GM12872 (cell line): Measurements from ENCODE around the gene CHMP4A.

Experiments used
- CTCF ChIP-seq: IDR thresholded peaks from 3 replicates; pipeline ENCODE4 v1.5.1; 2011; ENCODE audit warnings: low read depth, mild to moderate bottlenecking, low read length, moderate library complexity; ENCODE audit not compliant: insufficient read depth

The CHMP4A gene

DNA sequence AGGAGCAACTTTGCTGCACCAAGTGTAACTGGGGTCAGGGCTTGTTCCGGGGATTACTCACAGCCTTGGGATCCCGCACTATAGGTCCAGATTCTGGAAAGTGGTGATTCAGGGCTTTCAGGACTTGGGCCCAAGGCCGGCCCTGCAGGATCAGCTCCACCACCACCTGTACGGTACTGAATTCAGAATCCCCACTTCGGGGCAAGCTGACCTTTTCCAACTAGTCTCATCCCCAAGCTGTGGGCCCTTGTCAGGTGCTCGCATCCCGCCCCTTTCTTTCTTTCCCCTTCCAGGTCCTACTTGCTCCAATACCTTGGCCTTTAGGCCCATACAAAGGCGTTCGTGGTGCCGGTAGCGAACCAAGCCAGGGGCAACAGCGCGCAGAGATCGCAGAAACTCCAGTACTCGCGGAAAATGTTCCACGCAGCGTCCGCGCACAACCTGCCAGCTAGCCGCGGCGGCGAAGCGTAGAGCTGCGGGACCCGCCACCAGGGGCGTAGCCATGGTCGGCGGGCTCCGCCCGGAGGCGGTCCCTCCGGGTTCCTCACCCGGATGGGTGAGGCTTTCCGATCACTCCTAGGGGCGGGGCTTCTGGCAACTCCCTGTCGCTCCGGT lies 28.6 kb upstream of the CHMP4A start:
- peak; percentile 58; the same call in 2 of the 3 replicates for TF ChIP-seq CTCF

- TF ChIP-seq CTCF = no peak
Observed at GRCh38 chr14:24240110-24240918, 27.0 kb upstream of the CHMP4A start.

DNA sequence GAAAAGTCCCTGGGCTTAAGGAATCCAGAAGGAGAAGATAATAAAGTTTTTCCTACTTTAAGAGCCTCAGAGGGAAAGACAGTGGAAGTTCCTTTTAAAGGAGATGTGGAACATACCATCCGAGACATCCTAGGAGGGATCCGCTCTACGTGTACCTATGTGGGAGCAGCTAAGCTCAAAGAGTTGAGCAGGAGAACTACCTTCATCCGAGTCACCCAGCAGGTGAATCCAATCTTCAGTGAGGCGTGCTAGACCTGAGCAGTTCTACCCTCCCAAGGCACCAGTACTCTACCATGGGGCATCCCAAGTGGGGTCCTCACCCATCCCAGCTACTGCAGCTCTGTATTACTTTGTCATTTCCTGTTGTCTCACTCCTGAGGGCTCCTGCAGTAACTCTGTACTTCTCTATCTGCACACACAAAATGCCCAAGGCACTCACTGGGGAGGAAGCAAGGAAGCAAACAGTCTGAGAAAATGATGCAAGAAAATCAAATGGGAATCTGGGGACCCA lies 25.3 kb upstream of the CHMP4A start:
- no peak for TF ChIP-seq CTCF

DNA sequence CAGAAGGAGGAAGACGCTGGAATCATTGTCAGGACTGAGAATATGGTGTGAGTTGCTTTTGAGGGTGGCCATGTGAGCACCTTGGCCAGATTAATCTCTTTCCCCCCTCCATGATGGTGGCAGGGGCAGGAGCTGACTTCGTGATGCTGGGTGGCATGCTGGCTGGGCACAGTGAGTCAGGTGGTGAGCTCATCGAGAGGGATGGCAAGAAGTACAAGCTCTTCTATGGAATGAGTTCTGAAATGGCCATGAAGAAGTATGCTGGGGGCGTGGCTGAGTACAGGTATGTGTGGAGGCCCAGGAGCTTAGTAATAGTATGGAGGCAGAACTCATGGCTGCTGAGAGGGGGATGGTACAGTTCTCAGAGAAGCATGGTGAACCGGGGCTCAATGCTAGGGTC lies 24.8 kb upstream of the CHMP4A start:
- TF ChIP-seq CTCF = no peak

DNA sequence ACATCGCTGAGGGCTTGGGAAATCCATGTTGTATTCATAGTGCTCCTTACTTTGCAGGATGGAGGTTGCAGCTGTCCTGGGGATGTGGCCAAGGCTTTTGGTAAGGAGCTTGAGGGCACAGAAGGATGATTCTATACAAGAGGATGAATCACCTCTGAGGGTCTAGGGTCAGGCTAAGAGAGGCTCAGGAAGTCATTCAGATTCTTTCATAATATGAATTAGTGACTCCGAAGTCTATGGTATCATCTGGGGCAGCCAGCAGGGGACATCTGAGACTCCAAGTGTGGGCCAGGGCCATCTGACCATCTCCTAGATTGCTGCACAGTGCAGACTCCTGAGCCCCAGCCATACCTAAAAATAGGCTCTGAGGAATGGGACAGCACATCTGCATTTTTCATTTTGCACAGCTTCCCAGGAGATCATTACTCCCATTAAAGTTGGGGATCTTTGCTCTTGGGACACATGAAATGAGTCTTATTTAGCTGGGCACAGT lies 24.2 kb upstream of the CHMP4A start:
- no peak for TF ChIP-seq CTCF

- no peak for TF ChIP-seq CTCF
Observed at GRCh38 chr14:24236689-24237462, 23.6 kb upstream of the CHMP4A start.
